ENCODE measurements around the gene CDKN1B. TPM values are rescaled to one million over a fixed set of nuclear protein-coding genes. Genes with fewer than 3 reads are reported as not detected.

CDKN1B gene
- 10 to 100 TPM; 59.9 to 69.8 (median 64.7) TPM for polyA plus RNA-seq (ENCODE audit: insufficient read depth in 1 of 5, insufficient read length in 5 of 5, low replicate concordance in 1 of 5)
- long read RNA-seq, donor 1, transcript CDKN1B-201 (3 exons, 2,657 nt), result major isoform, 48 of 101 reads
- long read RNA-seq, donor 1, partial matches to known transcripts, result 53 of 101 reads
- long read RNA-seq, donor 1, other reads (novel, unspliced or antisense), result 0 of 101 reads
- long read RNA-seq, donor 2, transcript CDKN1B-201 (3 exons, 2,657 nt), result major isoform, 14 of 21 reads
- long read RNA-seq, donor 2, partial matches to known transcripts, result 7 of 21 reads
- long read RNA-seq, donor 2, other reads (novel, unspliced or antisense), result 0 of 21 reads
- long read RNA-seq, donor 3, transcript CDKN1B-201 (3 exons, 2,657 nt), result major isoform, 31 of 31 reads
- long read RNA-seq, donor 3, partial matches to known transcripts, result 0 of 31 reads
- long read RNA-seq, donor 3, other reads (novel, unspliced or antisense), result 0 of 31 reads
- long read RNA-seq, donor 4, transcript CDKN1B-201 (3 exons, 2,657 nt), result major isoform, 28 of 28 reads
- long read RNA-seq, donor 4, partial matches to known transcripts, result 0 of 28 reads
- long read RNA-seq, donor 4, other reads (novel, unspliced or antisense), result 0 of 28 reads
- long read RNA-seq, donor 5, transcript CDKN1B-201 (3 exons, 2,657 nt), result major isoform, 25 of 25 reads
- long read RNA-seq, donor 5, partial matches to known transcripts, result 0 of 25 reads
- long read RNA-seq, donor 5, other reads (novel, unspliced or antisense), result 0 of 25 reads
- long read RNA-seq, donor 6, transcript CDKN1B-201 (3 exons, 2,657 nt), result major isoform, 23 of 23 reads
- long read RNA-seq, donor 6, partial matches to known transcripts, result 0 of 23 reads
- long read RNA-seq, donor 6, other reads (novel, unspliced or antisense), result 0 of 23 reads
- long read RNA-seq, donor 7, transcript CDKN1B-201 (3 exons, 2,657 nt), result major isoform, 8 of 8 reads
- long read RNA-seq, donor 7, partial matches to known transcripts, result 0 of 8 reads
- long read RNA-seq, donor 7, other reads (novel, unspliced or antisense), result 0 of 8 reads
- long read RNA-seq, donor 8, transcript CDKN1B-201 (3 exons, 2,657 nt), result major isoform, 19 of 29 reads
- long read RNA-seq, donor 8, partial matches to known transcripts, result 10 of 29 reads
- long read RNA-seq, donor 8, other reads (novel, unspliced or antisense), result 0 of 29 reads

DNA sequence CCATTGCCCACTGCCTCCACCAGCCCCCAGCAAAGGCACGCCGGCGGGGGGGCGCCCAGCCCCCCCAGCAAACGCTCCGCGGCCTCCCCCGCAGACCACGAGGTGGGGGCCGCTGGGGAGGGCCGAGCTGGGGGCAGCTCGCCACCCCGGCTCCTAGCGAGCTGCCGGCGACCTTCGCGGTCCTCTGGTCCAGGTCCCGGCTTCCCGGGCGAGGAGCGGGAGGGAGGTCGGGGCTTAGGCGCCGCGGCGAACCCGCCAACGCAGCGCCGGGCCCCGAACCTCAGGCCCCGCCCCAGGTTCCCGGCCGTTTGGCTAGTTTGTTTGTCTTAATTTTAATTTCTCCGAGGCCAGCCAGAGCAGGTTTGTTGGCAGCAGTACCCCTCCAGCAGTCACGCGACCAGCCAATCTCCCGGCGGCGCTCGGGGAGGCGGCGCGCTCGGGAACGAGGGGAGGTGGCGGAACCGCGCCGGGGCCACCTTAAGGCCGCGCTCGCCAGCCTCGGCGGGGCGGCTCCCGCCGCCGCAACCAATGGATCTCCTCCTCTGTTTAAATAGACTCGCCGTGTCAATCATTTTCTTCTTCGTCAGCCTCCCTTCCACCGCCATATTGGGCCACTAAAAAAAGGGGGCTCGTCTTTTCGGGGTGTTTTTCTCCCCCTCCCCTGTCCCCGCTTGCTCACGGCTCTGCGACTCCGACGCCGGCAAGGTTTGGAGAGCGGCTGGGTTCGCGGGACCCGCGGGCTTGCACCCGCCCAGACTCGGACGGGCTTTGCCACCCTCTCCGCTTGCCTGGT, at the start of gene CDKN1B:
CDKN1B (plus strand) TSS at position 576 of the 793 bp plus-strand sequence. CDS start 472 bp downstream, outside the sequence.
- peak; percentile 89 to 91 for DNase-seq

DNA sequence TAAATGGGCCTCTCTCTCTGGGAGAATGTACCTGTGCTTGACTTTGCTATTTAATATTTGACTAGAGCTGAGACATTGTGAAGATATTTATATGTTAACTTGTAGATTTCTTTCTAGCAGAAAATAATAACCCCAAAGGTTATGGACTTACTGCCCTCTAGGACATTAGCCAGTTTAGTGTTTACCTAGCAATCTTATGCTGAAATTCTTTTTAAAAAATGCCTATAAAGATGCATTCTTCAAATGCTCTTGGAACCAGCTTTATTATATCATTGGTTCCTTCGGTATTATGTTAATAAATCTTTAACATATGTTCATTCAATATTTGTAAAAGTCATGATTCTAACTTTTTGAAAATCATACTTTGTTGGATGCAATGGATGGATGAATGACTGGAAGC, 49.2 kb upstream of the CDKN1B start:
- no peak for DNase-seq

DNA sequence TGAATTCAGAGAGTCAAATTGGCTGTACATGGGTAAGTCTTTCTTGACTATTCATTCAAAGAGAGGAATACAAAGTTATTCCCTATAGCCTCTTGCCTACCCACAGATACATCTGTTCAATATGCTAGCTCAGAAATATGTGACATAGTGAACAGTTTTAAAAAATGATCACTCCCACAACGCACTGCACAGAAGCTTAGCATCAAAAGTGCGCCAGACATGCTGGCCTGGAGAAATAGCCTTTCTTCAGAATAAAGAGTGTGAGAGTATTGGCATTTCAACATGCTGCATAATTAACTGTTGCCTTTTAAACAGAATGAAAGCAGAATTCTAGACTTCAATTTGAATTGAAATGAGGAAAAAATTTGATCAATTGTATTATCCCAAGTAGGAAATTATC, 48.1 kb upstream of the CDKN1B start:
- no peak for DNase-seq

DNA sequence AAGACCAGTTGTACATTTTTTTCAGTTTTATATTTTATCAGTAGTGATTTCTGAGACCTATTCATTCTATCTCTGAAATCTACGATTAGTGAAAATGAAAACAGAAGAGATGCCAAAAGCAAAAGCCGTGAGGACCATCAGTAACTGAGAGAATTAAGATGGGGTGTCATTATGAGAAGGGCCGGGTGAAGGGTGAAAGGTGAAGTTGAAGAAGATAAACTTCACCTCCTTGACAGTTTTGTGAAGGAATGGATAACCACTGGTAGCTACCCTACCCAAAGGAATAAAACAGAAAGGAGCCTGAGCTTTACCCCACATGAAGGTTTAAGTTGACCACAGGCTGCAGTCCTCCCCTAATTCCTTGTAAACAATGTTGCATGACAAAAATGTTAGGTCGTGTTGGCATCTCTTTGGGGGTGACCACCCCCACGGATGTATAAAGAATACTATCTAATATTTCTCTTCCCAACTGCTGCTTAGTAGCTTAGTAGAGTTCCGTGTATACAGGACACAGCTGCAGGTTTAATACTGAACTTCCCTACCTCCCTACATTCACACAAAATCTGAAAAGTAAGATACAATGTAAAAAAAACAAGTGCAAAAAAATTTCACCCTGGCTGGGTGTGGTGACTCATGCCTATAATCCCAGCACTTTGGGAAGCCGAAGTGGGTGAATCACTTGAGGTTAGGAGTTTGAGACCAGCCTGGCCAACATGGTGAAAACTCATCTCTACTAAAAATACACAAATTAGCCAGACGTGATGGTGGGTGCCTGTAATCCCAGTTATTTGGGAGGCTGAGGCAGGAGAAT, 45.1 kb upstream of the CDKN1B start:
- no peak for DNase-seq

DNA sequence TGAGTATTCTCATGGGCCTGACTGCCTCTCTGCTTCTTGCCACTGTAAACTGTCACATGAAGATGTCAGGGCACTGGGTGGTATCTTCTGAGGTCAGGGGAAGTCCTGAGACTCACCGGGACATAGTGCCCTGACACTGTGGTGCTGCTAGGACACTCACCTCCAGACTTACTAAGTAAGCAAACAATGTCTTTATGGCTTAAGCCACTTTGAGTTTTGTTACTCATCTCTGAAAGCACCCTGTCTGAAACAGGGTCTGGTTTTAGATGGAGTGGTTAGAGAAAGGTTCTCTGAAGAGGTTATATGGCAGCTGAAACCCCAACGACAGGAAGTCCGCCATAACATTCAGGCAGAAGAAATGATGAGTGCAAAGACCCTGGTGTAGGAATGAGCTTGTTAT, 43.9 kb upstream of the CDKN1B start:
- no peak for DNase-seq

DNA sequence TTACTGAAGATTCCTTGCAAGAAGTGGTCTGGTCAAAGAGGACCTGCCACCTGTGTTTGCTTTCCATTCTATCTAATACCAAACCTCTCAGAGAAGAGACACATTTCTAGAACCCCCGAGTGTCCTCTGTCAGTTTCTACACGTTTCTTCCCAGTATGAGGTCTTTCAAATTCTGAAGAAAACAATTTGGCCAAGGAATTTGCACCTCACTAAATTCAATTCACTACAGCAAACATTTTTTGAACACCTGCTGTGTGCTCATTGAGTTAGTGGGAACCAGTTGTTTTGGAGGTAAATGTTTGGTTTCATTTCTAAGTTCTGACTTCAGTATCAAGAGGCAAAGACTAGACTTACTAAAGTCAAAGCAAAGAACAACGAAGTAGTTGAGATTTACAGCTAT, 40.6 kb upstream of the CDKN1B start:
- no peak for DNase-seq

DNA sequence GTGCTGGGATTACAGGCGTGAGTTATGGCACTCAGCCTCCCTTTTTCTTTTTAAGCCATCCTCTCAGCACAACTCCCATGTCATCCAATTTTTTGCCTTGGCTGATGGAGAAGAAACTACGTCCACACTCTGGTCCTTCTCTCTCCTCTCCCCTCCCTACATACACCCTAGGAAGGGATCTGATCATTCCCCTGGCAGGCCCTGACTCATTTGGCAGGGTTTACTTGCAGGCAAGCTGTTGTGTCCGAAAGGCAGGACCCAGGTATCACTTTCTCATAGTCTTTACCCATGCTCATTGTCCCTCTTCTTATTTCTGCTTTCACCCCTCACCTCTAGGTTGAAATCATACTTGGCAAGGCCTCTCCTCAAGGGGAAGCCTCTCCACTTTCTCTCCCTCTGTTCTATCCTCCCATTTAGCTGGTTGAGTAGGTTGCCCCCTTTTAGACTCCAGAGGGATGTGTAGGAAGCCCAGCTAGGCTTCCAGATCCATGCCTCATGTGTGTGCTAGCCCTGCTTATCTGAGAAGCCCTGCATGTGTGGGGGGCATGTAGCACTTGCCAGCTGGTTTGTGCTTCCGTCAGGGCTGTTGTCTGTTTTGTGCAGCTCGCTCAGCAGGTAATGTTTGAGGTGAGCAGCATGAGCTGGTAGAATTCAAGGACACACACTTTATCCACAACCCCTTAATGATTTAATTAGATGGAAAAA, 36.0 kb upstream of the CDKN1B start:
- DNase-seq, result no peak

DNA sequence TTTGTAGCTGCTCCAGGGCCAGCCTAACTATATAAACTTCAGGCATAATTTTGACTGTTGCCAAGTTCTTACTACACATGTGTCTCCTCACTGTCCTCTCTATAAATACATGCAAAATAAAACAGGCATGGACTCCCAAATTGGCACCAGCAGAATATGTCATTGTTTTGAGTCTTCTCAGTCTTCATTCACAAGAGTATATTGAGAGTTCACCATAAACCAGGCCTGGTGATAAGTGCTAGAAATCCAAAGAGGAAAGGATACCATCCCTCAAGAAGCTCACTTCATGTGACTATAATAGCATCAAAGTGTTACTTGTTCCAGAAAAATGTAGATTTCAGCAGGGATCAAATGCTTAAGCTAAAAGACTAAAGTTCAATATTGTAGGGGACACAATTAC, 34.9 kb upstream of the CDKN1B start:
- no peak for DNase-seq

DNA sequence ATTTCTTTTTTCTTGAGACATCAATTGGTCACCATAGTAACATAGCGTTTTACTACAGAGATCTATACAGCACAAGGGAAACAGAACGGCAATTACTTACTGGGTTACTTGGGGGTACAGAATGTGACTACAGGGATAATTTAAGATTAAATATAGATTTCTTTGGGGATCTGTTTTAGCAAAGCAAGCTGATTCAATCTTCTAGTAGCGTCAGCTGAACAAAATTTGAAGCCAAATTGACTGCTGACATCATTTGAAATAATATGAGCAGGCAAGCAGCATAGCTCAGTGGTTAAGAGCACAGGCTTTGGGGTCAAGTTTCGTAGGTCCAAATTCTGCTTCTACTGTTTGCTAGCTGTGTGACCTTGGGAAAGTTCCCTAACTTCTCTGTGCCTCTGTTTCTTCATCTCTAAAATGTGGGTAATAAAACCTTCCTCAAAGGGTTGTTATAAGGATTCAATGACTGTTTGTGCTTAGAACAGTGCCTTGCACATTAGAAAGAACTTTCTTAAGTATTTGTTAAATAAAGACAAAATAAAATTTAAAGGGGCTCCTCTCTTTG, 34.0 kb upstream of the CDKN1B start:
- DNase-seq, result no peak

DNA sequence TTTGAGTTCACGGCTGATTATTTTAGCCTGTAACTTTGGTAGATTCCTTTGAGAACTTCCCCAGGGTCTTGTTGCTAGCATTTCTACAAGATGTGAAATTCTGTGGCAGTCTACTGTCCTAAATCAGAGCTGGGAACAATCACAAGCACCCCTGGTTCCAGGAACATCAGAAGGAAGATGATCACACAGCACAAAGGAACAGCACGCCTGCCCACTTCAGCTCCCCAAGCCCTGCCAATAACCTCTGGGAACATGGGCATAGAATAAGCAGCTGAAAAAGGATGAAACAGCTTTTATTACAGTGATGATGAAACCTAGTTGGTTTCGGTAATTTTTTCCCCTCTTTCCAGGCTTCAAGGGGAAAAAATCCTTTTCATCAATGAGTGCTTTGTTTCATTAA, 33.4 kb upstream of the CDKN1B start:
- DNase-seq, result no peak

DNA sequence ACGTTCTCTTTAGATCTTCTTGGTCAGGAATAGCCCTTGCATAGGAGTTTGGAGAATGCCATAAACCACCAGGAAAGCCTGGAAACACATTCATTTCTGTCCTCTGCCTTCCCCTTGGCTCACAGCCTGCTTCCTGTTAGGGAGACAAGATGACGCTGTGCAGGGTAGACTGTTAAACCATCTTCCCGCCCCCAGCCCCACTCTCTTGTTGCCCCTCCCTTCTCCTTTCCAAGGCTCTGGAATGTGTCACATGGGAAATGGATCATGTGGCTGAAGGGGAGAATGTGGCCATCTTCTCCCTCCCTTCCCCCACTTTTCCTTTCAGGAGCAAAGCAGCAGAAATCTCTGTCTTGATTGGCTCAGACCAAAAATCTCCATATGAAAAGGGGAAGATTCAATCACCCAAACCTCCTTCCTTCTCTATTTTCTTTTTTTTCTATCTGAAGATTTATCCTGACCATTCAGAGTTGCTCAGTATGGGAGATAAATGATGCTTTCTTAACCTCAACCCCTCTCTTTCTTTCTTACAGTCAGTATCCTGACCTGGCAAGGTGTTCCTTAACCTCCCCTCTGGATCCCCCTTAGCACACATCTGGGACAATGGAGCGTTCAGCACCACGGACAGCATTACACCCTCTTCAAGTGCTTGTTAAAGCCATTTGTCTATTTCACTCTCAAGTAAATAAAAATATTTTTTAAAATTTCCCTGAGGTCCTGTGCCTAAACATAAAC, 32.6 kb upstream of the CDKN1B start:
- peak in 1 of 2 donors; percentile 30 for DNase-seq

DNA sequence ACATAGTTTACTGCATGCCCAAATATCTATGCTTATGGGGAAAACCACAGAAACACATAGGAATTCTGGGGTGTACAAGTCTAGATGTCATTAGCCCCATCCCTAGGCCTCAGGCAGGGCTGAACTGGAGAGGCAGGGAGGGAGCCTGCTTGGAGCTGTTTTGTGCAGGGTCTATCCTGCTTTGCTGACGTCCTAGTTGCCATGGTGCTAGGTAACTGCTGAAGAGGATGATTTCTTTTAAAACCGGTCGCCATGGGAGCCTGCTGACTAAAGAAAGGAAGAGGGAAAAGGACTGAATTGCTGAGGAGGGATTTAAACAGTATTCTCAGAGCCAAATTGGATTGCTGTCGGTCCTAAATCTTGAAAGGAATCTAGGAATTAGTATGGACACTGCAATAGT, 31.9 kb upstream of the CDKN1B start:
- DNase-seq, result no peak

DNA sequence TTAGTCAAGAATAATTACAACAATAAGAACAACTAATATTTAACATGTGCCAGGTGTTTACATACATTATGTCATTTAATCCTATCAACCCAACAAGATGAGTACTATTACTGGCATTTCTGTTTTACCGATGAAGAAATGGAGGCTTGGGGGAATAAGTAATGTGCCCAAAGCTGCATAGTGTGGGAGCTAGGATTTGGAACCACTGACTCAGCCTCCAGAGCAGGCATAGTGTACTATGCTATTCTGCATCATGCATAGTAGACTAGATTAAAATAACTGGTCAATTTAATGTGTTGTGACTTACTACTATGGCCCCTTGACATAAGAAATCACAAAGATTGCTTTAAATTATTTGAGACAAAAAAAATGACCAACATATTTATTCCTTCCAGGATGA, 30.7 kb upstream of the CDKN1B start:
- no peak for DNase-seq

DNA sequence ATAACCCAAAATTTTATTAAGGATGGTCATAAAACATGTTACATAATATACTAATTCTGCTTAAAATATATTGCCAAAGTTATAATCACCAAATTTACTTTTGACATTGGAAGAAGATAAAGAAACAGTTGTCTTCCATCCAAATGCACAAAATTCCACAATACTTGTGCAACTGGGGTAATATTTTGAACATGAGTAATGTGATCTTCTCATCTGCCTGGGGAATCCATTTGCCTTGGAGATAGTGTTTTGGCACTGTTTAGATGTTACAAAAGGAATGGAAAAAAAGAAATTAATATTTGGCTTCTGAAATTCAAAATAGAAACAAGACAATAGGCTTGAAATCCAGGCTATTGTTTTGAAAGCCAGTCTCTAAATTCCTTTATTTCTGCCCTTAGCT, 30.2 kb upstream of the CDKN1B start:
- DNase-seq, result no peak

DNA sequence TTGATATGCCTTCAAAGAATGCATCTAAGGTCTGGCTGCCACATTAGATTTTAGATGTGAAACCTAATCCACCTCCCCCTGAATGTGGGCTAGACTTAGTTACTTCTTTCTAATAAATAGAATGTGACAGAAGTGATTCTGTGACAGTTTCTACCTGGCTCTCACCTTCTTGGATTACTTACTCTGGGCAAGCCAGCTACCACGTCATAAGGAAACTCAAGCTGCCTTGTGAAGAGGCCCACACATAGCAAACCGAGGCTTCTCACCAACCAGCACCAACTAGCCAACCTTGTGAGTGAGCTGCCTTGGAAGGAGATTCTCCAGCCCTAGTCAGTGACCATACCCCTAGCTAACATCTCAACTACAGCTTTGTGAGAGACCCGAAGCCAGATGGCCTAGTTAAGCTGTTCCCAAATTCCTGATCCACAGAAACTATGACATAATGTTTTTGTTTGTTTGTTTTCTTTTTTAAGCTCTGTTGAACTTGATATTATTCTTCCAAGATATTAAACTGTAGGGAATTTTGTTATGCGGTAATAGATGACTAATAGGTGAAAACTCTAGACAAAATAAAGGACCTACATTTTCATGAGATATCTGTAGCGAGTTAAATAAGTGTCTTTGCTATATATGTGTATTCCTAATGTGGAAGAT, 27.4 kb upstream of the CDKN1B start:
- DNase-seq, result no peak

DNA sequence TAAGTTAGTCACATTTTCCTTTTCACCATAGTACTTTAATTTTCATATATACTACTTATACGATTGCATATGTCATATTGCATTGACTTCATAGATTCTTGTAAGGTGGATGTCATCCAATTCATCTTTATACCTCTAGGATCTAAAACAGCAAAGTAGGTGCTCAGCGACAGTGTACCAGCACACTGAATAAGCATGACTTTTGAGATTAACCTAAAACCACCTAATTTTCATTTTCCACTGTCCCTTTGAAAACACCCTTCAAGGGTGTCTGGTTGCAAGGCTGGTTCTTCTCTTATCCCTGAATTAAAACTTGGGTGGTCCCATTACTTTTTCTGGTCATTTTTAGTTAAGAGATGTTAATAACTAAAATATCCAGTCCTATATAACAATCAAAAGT, 25.6 kb upstream of the CDKN1B start:
- no peak for DNase-seq

DNA sequence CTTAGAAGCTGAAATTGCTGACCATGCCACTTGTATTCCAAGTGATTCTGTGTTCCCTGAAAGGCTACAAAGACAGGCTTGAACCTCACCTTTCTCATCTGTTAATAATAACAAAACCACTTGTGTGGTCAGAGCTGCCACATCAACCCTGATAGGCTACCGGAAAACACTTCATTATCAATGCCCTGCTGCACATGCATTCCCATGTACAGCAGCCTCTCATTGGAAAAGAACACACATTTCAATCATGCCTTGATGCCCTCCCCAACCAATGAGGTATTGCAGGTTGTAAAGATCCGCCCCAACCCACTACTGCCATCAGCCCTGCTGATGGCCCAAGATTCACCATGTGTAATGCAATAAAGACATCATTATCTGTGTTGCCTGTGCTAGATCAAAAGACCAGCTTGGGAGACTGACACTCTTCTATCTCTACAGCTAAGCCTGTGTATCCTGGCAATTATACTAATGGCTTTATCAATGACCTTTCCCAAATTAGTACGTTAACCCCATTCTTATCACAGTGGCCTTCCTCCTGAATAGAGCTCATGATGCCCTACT, 24.0 kb upstream of the CDKN1B start:
- DNase-seq, result no peak

Data from right lung (tissue), 10 donors.